Right lung (tissue), 5 donors: Measurements from ENCODE around the gene CTIF. TPM values are rescaled to one million over a fixed set of nuclear protein-coding genes. Genes with fewer than 3 reads are reported as not detected.
A peak's percentile ranks its signal among the peaks of the same experiment; 100 is the strongest.
"Not testable (repeated sequence)": the region's sequence is repeated elsewhere in the genome, so short reads cannot be mapped to it uniquely, and the experiment has no call there.

Experiments
- DNase-seq, 2 donors: peaks; one replicate each; pipeline ENCODE4 v3.0.0-alpha.2; 2013
- polyA plus RNA-seq, 5 donors: library from polyadenylated mRNA; unstranded; fragments of 120-200 nt; gene quantifications; one replicate each; pipeline versions ENCODE4 v1.2.1 to v1.2.3, GENCODE V29; 2013; ENCODE audit warnings: inconsistent platforms in 1 of 5, low replicate concordance in 1 of 5; ENCODE audit not compliant: insufficient read length in 5 of 5, insufficient read depth in 1 of 5

The CTIF gene
- polyA plus RNA-seq, 5 donors, result 21.9 to 37.3 (median 32.3) TPM

- DNase-seq, result no peak
Observed at GRCh38 chr18:48639772-48640432, 101.1 kb downstream of the CTIF start.

- no peak for DNase-seq
Observed at GRCh38 chr18:48640566-48641270, 101.9 kb downstream of the CTIF start.

- DNase-seq, result no peak
Observed at GRCh38 chr18:48641981-48642380, 103.2 kb downstream of the CTIF start.

- no peak for DNase-seq
Observed at GRCh38 chr18:48642503-48642902, 103.7 kb downstream of the CTIF start.

GRCh38 chr18:48643262-48643661 is 104.4 kb downstream of the CTIF start:
- no peak for DNase-seq

GRCh38 chr18:48644029-48644428 is 105.2 kb downstream of the CTIF start:
- DNase-seq, result no peak

GRCh38 chr18:48645427-48646002 is 106.7 kb downstream of the CTIF start:
- DNase-seq, result no peak

- no peak for DNase-seq
Observed at GRCh38 chr18:48646976-48647375, 108.1 kb downstream of the CTIF start.

GRCh38 chr18:48649231-48649630 is 110.4 kb downstream of the CTIF start:
- no peak for DNase-seq

- DNase-seq, result not testable (repeated sequence)
Observed at GRCh38 chr18:48654591-48654990, 115.8 kb downstream of the CTIF start.

GRCh38 chr18:48655508-48655907 is 116.7 kb downstream of the CTIF start:
- DNase-seq, result no peak

- DNase-seq, result no peak
Observed at GRCh38 chr18:48656176-48656575, 117.3 kb downstream of the CTIF start.

- no peak for DNase-seq
Observed at GRCh38 chr18:48656582-48656981, 117.8 kb downstream of the CTIF start.

- no peak for DNase-seq
Observed at GRCh38 chr18:48657447-48658120, 118.8 kb downstream of the CTIF start.

GRCh38 chr18:48658721-48659120 is 119.9 kb downstream of the CTIF start:
- no peak for DNase-seq

GRCh38 chr18:48659188-48660009 is 120.6 kb downstream of the CTIF start:
- no peak for DNase-seq

- no peak for DNase-seq
Observed at GRCh38 chr18:48660346-48661228, 121.8 kb downstream of the CTIF start.

- DNase-seq, result no peak
Observed at GRCh38 chr18:48661421-48661820, 122.6 kb downstream of the CTIF start.

- peak in 1 of 2 donors; percentile 44 for DNase-seq
Observed at GRCh38 chr18:48662011-48662661, 123.3 kb downstream of the CTIF start.
